Activated CD4-positive, alpha-beta T cell treated with anti-CD3 and anti-CD28 coated beads for 24 hours (primary cell): ENCODE results near the gene TXNIP.
A peak's percentile ranks its signal among the peaks of the same experiment; 100 is the strongest.

ENCODE experiments used
- DNase-seq, 2 donors: peaks; one replicate each; pipeline ENCODE4 v3.0.0-alpha.2; 2020; ENCODE audit warnings: low read depth in 2 of 2

TXNIP gene

GRCh38 chr1:146012703-146013558, 16.6 kb upstream of the TXNIP start:
- peak in 1 of 2 donors; percentile 54 for DNase-seq

- no peak for DNase-seq
Measured at GRCh38 chr1:146010126-146010738, 13.9 kb upstream of the TXNIP start.

GRCh38 chr1:146007489-146008133, 11.2 kb upstream of the TXNIP start:
- DNase-seq = no peak

- DNase-seq = no peak
Measured at GRCh38 chr1:146001709-146002108, 5.3 kb upstream of the TXNIP start.

- no peak for DNase-seq
Measured at GRCh38 chr1:145999321-146000024, 3.1 kb upstream of the TXNIP start.

- no peak for DNase-seq
Measured at GRCh38 chr1:145997718-145998023, 1.3 kb upstream of the TXNIP start.

GRCh38 chr1:145997016-145997717, 788 bp upstream of the TXNIP start:
- DNase-seq = peak in 1 of 2 donors; percentile 43

GRCh38 chr1:145995964-145996432, 381 bp downstream of the TXNIP start:
- DNase-seq = no peak

- DNase-seq = no peak
Measured at GRCh38 chr1:145995148-145995881, 1.1 kb downstream of the TXNIP start.

- DNase-seq = peak in 1 of 2 donors; percentile 33
Measured at GRCh38 chr1:145994391-145995120, 1.8 kb downstream of the TXNIP start.

- no peak for DNase-seq
Measured at GRCh38 chr1:145993618-145994390, 2.6 kb downstream of the TXNIP start.

GRCh38 chr1:145992958-145993617, 3.3 kb downstream of the TXNIP start:
- DNase-seq = no peak

- no peak for DNase-seq
Measured at GRCh38 chr1:145992502-145992936, 3.9 kb downstream of the TXNIP start.

- DNase-seq = no peak
Measured at GRCh38 chr1:145991735-145992412, 4.5 kb downstream of the TXNIP start.

- no peak for DNase-seq
Measured at GRCh38 chr1:145990249-145990855, 6.0 kb downstream of the TXNIP start.

GRCh38 chr1:145988773-145989172, 7.6 kb downstream of the TXNIP start:
- DNase-seq = no peak

GRCh38 chr1:145987926-145988325, 8.5 kb downstream of the TXNIP start:
- no peak for DNase-seq

- DNase-seq = no peak
Measured at GRCh38 chr1:145986551-145986950, 9.8 kb downstream of the TXNIP start.
